ENCODE data around the gene FMN1.
A peak's percentile ranks its signal among the peaks of the same experiment; 100 is the strongest.

GRCh38 chr15:32844118-32844711 lies 350.3 kb downstream of the FMN1 start:
- TF ChIP-seq CTCF (IDR thresholded peaks at IDR 0.05 in 4 of 5, conservative IDR thresholded peaks at IDR 0.05 in 1 of 5) (peak in 2 of 5 experiments; percentile 23 to 40), POLR2A (IDR thresholded peaks at IDR 0.05) (no peak)

Measured in gastrocnemius medialis (tissue), 4 donors.